GM04504 (cell line): ENCODE measurements around the gene OLA1.

Source experiments
- DNase-seq: peaks from one replicate; pipeline ENCODE4 v3.0.0-alpha.2; 2012; ENCODE audit warnings: low read depth

Gene OLA1

GRCh38 chr2:174063492-174064092, 184.7 kb downstream of the OLA1 start:
- no peak for DNase-seq

DNA sequence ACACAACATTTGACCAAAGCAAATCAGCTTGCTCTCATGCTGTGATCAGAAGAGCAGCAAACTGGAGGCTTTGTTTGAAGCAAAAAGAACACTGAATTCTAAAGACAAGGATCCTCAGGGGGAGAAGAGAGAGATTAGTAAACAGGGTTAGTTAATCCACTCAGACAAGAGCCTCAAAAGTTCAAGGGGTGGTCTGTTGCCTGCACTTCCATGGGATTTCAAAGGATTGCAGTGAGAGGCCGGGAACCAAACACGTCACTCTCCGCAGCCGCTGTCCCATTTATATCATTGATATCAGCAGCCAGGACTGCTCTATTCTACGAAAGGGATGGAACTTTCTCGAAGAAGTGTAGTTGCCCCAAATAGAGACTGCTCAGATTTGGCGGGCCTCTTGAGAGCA, 185.4 kb downstream of the OLA1 start:
- no peak for DNase-seq

DNA sequence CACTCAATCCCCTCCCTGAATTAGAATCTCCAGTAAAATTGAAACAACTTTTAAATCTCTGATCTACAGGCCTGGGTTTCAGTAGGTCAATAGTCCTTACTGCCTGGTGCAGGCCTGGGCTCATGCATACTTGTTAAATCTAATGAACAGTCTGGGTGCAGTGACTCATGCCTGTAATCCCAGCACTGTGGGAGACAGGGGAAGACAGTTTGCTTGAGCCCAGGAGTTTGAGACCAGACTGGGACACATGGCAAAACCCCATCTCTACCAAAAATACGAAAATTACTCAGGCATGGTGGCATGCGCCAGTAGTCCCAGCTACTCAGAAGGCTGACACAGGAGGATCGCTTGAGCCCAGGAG, 188.5 kb downstream of the OLA1 start:
- no peak for DNase-seq

- peak; percentile 59 for DNase-seq
These were observed 189.0 kb downstream of the OLA1 start for GRCh38 chr2:174059178-174059883.

- DNase-seq: no peak
These were observed 189.9 kb downstream of the OLA1 start for GRCh38 chr2:174058456-174058855.

- DNase-seq: no peak
These were observed 190.3 kb downstream of the OLA1 start for GRCh38 chr2:174058026-174058425.

- DNase-seq: no peak
These were observed 193.4 kb downstream of the OLA1 start for GRCh38 chr2:174054926-174055325.

DNA sequence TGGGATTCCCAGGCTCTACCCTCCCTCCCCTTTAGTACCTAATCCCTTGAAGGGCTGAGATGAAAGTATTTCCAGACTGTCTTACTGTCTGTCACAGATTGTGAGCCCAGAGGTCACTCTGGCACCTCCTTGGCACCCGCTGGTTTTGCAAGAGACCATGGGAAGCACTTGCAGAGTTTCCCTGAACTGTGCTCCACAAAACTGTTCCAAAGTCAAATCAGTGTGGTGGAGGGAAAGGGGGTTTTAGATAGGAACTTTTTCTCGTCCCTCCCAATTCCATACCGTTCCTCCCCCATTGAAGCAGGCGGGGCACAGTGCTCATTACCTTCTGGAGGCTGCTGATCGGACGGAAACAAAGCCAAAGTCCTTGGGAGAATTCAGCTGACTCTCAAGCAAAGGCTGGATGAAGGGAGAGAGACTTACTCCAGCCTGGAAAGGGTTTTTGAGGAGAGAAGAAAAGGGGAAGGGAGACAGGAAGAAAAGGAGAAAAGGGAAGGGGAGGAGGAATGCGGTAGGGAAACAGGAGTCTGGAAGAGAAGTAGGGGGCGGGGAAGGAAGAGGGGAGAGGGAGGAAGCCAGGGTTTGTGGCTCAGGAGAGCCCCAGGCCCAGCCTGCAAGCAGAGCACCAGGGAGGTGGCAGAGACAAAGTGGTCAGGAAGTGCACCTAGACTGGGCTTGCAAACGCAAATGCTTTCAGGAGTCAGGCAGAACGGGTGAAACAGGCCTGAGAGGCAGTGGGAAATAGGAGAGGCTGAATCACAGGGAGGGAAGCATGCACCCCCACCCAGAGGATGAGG, 194.8 kb downstream of the OLA1 start:
- no peak for DNase-seq

DNA sequence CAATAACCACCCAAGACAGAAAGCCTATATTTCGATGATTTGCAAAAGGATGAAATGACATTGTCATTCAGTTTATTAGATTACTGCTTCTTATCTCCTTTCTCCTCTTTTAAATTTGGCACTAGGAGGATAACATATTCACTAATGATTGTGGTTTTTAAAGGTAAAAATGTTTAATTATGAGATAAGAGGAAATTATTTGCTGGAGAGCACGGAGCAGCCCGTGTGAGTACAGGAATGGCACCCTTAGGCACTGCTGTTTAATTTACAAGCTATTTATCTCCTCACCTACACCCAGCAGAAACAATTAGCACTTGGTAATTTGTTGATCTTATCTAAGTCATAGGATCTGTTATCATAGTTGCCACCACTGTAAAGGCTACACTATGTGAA, 195.8 kb downstream of the OLA1 start:
- no peak for DNase-seq

DNA sequence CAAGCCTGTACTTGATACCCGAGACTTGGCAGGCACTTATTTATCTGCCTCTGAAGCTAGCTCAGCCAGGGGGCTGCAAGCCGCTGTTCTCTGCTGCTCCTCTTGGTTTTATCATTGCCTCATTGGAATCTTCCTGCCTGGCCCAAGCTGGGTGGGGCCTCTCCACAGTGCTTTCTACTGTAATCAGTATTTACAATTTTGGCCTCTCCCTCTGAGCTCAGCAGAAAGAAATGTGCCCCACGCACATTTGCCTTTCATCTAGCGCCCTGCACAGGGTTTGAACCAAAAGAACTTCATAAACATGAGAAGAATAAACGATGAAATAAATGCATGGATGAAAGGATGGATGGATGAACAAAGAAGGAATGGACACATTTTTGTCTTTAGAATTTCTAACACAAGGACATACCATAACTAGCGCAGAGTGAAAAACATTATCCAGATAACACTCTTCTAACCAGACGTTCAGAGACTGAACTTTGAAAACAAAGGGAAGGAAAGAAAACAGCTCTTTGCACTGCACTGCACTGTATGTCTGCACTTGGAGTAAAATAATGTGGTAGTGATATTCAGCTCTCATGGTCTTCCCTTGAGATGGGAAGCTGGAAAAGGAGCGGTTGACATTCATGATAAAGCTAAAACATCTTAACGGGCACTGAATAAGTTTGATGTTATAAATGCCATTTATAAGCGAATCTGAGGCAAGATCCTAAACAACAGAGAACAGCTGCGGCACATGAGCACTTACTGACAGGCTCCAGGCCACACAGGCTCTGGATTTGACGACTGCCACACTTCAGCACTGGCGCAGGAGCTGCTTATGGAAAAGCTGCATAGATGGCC, 196.4 kb downstream of the OLA1 start:
- DNase-seq: no peak

GRCh38 chr2:174051068-174051467, 197.3 kb downstream of the OLA1 start:
- DNase-seq: no peak

- DNase-seq: no peak
These were observed 198.4 kb downstream of the OLA1 start for GRCh38 chr2:174049895-174050294.

GRCh38 chr2:174048243-174048642, 200.1 kb downstream of the OLA1 start:
- DNase-seq: no peak

DNA sequence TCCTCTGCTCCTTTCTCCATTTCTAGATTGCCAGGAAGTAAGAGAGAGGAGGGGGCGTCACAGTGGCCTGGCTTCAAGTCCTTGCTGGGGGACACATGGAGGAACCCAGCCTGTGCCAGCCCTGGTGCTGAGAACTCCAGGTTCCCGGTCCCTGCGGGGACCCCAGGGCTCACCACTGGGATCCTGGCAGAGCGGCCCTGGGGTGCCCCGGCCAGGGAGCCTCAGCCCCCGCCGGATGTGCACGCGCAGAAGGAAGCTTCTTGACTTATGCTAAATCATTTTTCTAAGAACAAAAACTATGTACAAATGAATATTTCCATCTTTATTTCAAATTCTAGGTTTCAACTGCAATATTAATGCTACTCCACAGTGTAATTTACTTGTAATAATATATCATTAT, 200.6 kb downstream of the OLA1 start:
- DNase-seq: no peak

- no peak for DNase-seq
These were observed 202.2 kb downstream of the OLA1 start for GRCh38 chr2:174046172-174046571.

- no peak for DNase-seq
These were observed 203.8 kb downstream of the OLA1 start for GRCh38 chr2:174044556-174044955.

GRCh38 chr2:174040417-174040701, 208.0 kb downstream of the OLA1 start:
- no peak for DNase-seq

DNA sequence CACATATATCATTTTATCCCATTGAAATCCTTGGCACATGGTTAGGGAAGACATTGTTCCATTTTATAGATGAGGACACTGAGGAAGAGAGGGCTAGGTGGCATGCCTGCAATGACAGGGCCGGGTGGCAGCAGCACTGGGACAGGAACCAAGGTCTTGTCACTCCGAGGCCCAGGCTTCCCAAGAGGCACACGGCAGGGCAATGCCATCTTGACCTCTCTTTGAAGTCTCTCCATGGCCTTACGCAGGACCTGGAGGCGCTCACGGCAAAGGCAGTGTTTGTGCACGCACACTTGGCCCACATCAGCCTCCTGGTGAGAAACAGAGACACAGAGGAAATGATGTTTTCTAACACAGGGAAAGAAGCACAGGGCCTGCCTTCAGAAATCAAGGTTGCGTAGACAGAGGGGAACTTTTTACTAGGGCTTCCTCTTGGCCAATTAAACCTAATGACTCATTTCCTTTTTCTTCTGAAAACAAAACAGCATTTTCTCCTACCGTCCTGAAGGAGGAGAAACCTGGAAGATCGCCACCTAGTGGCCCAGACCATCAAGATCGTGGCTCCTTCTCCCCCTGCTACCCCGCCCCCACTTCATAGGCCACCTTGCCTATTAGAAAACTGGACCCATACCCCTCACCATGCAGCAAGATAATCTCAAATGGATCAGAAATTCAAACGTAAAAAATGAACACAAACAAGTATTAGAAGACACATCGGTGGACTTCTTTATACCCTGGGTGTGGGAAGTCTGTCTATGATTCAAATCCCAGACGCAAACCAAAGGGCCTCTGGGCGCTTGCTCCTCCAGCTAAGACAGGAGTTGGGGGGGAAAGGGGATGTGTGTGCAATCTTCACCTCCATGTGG, 208.5 kb downstream of the OLA1 start:
- DNase-seq: peak; percentile 90

- DNase-seq: no peak
These were observed 209.9 kb downstream of the OLA1 start for GRCh38 chr2:174038462-174038861.

- DNase-seq: no peak
These were observed 211.5 kb downstream of the OLA1 start for GRCh38 chr2:174036825-174037224.

GRCh38 chr2:174035981-174036742, 212.2 kb downstream of the OLA1 start:
- DNase-seq: peak; percentile 41
